Panc1 (cell line): Measurements from ENCODE around the gene TMEM14B. TPM values are rescaled to one million over a fixed set of nuclear protein-coding genes. Genes with fewer than 3 reads are reported as not detected.

ENCODE experiments used
- ATAC-seq: fragments of 200-7000 bp; cut with Tn5 transposase; 2 replicates; pipeline ENCODE4 v1.9.1; 2020; ENCODE audit warnings: mild to moderate bottlenecking, moderate library complexity
- BruUV-seq: library from RNA; stranded (reverse); fragments of 400-500 nt; replicated peaks from 2 replicates; lab custom pipeline; 2021; lab: Mats Ljungman, UMichigan
- CTCF ChIA-PET: fragments of 300-600 bp; sonication (Branson Sonifier 250); formaldehyde crosslinking; loops from one replicate; lab custom pipeline; 2022; ENCODE audit warnings: antibody characterized with exemption; lab: Charles Lee
- POLR2A ChIA-PET: fragments of 300-600 bp; sonication (Branson Sonifier 250); formaldehyde crosslinking; loops from one replicate; lab custom pipeline; 2022; ENCODE audit warnings: antibody characterized with exemption; lab: Charles Lee
- DNase-seq: peaks from one replicate; pipeline ENCODE4 v3.0.0-alpha.2; 2010; ENCODE audit warnings: low read depth, low spot score
- H3K27ac ChIP-seq: 2 replicates; pipeline ENCODE4 v1.5.1; 2011; ENCODE audit warnings: mild to moderate bottlenecking, low read length, inconsistent platforms
- H3K27me3 ChIP-seq: fragments of 200-500 bp; sonication (Bioruptor generic); 2 replicates; pipeline ENCODE4 v1.6.0; 2014; ENCODE audit warnings: low read length, inconsistent platforms; ENCODE audit not compliant: control insufficient read depth, insufficient read depth
- H3K36me3 ChIP-seq: fragments of 200-500 bp; sonication (Bioruptor generic); 2 replicates; pipeline ENCODE4 v1.5.1; 2014; ENCODE audit warnings: inconsistent platforms, mild to moderate bottlenecking, low read length, moderate library complexity; ENCODE audit not compliant: control insufficient read depth, insufficient read depth
- H3K4me1 ChIP-seq: 2 replicates; pipeline ENCODE4 v1.5.1; 2011; ENCODE audit warnings: inconsistent platforms, mild to moderate bottlenecking, low read length, moderate library complexity; ENCODE audit not compliant: control insufficient read depth, insufficient read depth
- H3K4me3 ChIP-seq, 2 experiments: 2 replicates each; pipeline ENCODE4 v1.5.1; 2011 to 2012; ENCODE audit warnings: low read depth in 2 of 2, low read length in 2 of 2, mild to moderate bottlenecking in 2 of 2, inconsistent platforms in 1 of 2, moderate library complexity in 1 of 2
- H3K9me3 ChIP-seq: fragments of 200-500 bp; sonication (Bioruptor generic); 2 replicates; pipeline ENCODE4 v1.5.1; 2014; ENCODE audit warnings: low read depth, mild to moderate bottlenecking, inconsistent platforms, low read length, moderate library complexity; ENCODE audit not compliant: control insufficient read depth, insufficient read depth
- POLR2AphosphoS5 ChIP-seq: IDR thresholded peaks from 2 replicates; pipeline ENCODE4 v1.6.1; 2012; ENCODE audit warnings: mild to moderate bottlenecking, low read depth, low read length, moderate library complexity
- SIN3A ChIP-seq: IDR thresholded peaks from 2 replicates; pipeline ENCODE4 v1.6.1; 2012; ENCODE audit warnings: low read depth, mild to moderate bottlenecking, low read length, moderate library complexity, borderline replicate concordance; ENCODE audit not compliant: insufficient read depth
- TCF7L2 ChIP-seq: IDR thresholded peaks from 2 replicates; pipeline ENCODE4 v1.6.1; 2011; ENCODE audit warnings: mild to moderate bottlenecking, low read depth, low read length, inconsistent platforms
- in situ Hi-C: cut with HindIII; loops from 2 replicates; pipeline ENCODE4 v1.10.0; 2016; ENCODE audit warnings: low sequenced_read_pairs, low pct_unique_long_range_greater_than_20kb
- intact Hi-C: fragments of 100-400 bp; cut with micrococcal nuclease; formaldehyde crosslinking; loops from one replicate; pipeline ENCODE4 v1.10.0; 2022; ENCODE audit not compliant: unreplicated experiment
- total RNA-seq: library from RNA; stranded (reverse); gene quantifications from one replicate; pipeline ENCODE4 v1.2.1, GENCODE V29; 2021; ENCODE audit not compliant: unreplicated experiment
- TF ChIP-seq, protein P1 (sequence below): fragments of 450-650 bp; IDR thresholded peaks from 2 replicates; pipeline ENCODE4 v1.5.1; 2017; ENCODE audit warnings: mild to moderate bottlenecking
- TF ChIP-seq, protein P2 (sequence below), 2 experiments: IDR thresholded peaks; 2 replicates each; pipeline ENCODE4 v1.6.1; 2011 to 2012; ENCODE audit warnings: low read depth in 2 of 2, control low read depth in 1 of 2, low read length in 1 of 2, mild to moderate bottlenecking in 1 of 2, moderate library complexity in 1 of 2; ENCODE audit not compliant: insufficient read depth in 1 of 2

The TMEM14B gene
- total RNA-seq, 1 experiment from 2014 or later = 180 TPM

DNA sequence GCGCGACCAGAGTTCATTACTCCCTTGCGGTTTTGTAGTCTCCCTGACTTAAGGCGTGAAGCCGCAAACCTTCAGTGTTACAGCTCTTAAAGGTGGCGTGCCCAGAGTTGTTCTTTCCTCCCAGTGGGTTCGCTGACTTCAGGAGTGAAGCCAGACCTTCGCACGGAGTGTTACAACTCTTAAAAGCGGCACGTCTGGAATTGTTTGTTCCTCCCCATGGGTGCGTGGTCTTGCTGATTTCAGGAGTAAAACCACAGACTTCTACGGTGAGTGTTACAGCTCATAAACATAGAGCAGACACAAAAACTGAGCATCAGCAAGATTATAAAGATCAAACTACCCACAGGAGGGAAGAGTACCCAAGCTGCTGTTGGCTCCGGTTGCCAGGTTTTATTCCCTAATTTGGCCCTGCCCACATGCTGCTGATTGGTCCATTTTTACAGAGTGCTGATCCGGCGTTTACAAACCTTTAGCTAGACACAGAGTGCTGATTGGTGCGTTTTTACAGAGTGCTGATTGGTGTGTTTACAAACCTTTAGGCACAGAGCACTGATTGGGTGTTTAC is 14.4 kb upstream of the TMEM14B start:
- CTCF ChIA-PET = no interaction called here
- no TSS peak for BruUV-seq

DNA sequence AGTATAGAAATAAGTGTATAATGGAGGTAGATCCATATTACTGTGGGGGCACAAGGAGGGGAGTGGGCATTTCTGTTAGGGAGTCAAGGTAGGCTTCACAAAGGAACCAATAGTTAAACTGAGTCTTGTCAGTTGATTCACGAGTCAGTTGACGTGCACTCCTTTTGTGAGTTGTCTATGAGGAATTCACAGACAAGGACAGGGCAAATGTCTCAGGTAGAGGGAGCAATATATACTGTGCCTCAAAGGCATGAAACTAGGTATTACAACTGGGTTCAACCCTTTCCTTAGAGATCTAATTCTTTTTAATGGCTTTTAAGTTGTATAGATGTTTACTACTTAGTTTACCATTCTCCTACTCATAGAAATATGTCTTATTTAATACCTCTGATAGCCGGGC is 13.7 kb upstream of the TMEM14B start:
- Histone ChIP-seq H3K4me1 (peaks cover 31% of the 10 kb centered on the region), H3K27me3 (no peaks in the 10 kb centered on the region), H3K9me3 (no peaks in the 10 kb centered on the region), H3K27ac (peak overlapping the region; percentile 98), H3K36me3 (peaks cover 5% of the 10 kb centered on the region; the same call in 1 of the 2 replicates), H3K4me3 (no peak overlapping the region)
- ChIA-PET POLR2A (interaction anchor here (1.2 kb wide), 1 partner anchor 39 kb away, joined by 4 read pairs; the partner anchor contains the start of genes C6orf52 and PAK1IP1), CTCF (no interaction called here)
- TF ChIP-seq, protein P1, sequence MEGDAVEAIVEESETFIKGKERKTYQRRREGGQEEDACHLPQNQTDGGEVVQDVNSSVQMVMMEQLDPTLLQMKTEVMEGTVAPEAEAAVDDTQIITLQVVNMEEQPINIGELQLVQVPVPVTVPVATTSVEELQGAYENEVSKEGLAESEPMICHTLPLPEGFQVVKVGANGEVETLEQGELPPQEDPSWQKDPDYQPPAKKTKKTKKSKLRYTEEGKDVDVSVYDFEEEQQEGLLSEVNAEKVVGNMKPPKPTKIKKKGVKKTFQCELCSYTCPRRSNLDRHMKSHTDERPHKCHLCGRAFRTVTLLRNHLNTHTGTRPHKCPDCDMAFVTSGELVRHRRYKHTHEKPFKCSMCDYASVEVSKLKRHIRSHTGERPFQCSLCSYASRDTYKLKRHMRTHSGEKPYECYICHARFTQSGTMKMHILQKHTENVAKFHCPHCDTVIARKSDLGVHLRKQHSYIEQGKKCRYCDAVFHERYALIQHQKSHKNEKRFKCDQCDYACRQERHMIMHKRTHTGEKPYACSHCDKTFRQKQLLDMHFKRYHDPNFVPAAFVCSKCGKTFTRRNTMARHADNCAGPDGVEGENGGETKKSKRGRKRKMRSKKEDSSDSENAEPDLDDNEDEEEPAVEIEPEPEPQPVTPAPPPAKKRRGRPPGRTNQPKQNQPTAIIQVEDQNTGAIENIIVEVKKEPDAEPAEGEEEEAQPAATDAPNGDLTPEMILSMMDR = no peak
- TF ChIP-seq TCF7L2 = no peak
- no peak for TF ChIP-seq SIN3A
- TF ChIP-seq, protein P2, sequence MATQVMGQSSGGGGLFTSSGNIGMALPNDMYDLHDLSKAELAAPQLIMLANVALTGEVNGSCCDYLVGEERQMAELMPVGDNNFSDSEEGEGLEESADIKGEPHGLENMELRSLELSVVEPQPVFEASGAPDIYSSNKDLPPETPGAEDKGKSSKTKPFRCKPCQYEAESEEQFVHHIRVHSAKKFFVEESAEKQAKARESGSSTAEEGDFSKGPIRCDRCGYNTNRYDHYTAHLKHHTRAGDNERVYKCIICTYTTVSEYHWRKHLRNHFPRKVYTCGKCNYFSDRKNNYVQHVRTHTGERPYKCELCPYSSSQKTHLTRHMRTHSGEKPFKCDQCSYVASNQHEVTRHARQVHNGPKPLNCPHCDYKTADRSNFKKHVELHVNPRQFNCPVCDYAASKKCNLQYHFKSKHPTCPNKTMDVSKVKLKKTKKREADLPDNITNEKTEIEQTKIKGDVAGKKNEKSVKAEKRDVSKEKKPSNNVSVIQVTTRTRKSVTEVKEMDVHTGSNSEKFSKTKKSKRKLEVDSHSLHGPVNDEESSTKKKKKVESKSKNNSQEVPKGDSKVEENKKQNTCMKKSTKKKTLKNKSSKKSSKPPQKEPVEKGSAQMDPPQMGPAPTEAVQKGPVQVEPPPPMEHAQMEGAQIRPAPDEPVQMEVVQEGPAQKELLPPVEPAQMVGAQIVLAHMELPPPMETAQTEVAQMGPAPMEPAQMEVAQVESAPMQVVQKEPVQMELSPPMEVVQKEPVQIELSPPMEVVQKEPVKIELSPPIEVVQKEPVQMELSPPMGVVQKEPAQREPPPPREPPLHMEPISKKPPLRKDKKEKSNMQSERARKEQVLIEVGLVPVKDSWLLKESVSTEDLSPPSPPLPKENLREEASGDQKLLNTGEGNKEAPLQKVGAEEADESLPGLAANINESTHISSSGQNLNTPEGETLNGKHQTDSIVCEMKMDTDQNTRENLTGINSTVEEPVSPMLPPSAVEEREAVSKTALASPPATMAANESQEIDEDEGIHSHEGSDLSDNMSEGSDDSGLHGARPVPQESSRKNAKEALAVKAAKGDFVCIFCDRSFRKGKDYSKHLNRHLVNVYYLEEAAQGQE (IDR thresholded peaks at IDR 0.05; ENCODE audit: insufficient read depth in 1 of 2, low read depth in 2 of 2, low read length in 1 of 2) = no peak
- TF ChIP-seq POLR2AphosphoS5 = no peak
- intact Hi-C loops (no loop called here), in situ Hi-C loops (no loop called here)
- peak; percentile 47; the same call in 1 of the 2 replicates for ATAC-seq
- no peak for DNase-seq
- no TSS peak for BruUV-seq

More for the DNA sequence above, 14.4 kb upstream of the TMEM14B start:
- intact Hi-C loops = no loop called here
- no peak for DNase-seq
- no peak overlapping the region for H3K4me3 ChIP-seq
- POLR2A ChIA-PET = interaction anchor here (1.2 kb wide), 1 partner anchor 38 kb away, joined by 4 read pairs; the partner anchor contains the start of genes C6orf52 and PAK1IP1
- peaks cover 28% of the 10 kb centered on the region for H3K4me1 ChIP-seq
- no peaks in the 10 kb centered on the region for H3K27me3 ChIP-seq
- H3K36me3 ChIP-seq = peaks cover 5% of the 10 kb centered on the region; the same call in 1 of the 2 replicates
- TF ChIP-seq TCF7L2 (no peak), SIN3A (no peak), POLR2AphosphoS5 (no peak)
- TF ChIP-seq, protein P1 = no peak
- TF ChIP-seq, protein P2 (IDR thresholded peaks at IDR 0.05; ENCODE audit: insufficient read depth in 1 of 2, low read depth in 2 of 2, low read length in 1 of 2) = no peak
- no peak for ATAC-seq
- in situ Hi-C loops = no loop called here
- peak overlapping the region; percentile 98 for H3K27ac ChIP-seq
- H3K9me3 ChIP-seq = no peaks in the 10 kb centered on the region
